Occipital lobe (tissue), 2 donors: ENCODE measurements around the gene IDUA. TPM values are rescaled to one million over a fixed set of nuclear protein-coding genes. Genes with fewer than 3 reads are reported as not detected.

ENCODE experiments used
- DNase-seq: peaks from one replicate; lab custom pipeline; 2025; lab: John Stamatoyannopoulos, UW
- total RNA-seq: library from RNA; depleted of rRNA; stranded (reverse); fragments of >200 nt; gene quantifications from one replicate; pipeline ENCODE4 v1.2.3, GENCODE V29; 2014

IDUA gene
- total RNA-seq, 1 donor from 2014 or later = 6.9 TPM

DNA sequence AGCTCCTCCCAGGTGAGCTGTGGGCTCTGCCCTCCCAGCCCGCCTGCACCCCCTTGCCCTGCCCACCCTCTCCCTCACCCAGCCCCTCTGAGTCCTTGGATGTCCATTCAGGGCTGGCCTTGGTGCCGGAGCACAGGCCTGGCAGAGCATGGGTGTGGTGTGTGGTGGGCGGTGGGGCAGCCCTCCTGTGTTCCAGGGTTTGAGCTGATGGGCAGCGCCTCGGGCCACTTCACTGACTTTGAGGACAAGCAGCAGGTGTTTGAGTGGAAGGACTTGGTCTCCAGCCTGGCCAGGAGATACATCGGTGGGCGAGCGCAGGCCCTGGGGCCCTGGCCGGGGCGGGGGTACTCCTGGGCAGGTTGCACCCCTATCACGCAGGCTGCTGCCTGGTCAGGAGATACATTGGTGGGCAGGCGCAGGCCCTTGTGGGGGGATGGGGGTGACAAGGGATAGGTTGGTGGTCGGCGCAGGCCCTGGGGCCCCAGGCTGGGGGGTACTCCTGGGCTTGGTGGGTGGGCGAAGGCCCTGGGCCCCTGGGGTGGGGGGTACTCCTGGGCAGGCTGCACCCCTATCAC is 13.9 kb downstream of the IDUA start:
- no peak for DNase-seq

DNA sequence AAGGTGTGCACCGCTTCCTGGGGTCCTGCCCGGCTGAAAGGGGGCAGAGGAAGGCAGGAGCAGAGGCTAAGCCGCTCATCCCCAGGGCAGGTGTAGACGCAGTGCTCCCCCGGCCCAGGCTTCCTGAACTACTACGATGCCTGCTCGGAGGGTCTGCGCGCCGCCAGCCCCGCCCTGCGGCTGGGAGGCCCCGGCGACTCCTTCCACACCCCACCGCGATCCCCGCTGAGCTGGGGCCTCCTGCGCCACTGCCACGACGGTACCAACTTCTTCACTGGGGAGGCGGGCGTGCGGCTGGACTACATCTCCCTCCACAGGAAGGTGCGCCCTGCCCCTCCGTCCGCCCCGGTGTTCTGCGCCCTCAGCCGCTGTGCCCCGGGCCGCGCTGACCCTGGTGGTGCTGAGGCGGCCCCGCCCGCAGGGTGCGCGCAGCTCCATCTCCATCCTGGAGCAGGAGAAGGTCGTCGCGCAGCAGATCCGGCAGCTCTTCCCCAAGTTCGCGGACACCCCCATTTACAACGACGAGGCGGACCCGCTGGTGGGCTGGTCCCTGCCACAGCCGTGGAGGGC is 14.8 kb downstream of the IDUA start:
- no peak for DNase-seq

DNA sequence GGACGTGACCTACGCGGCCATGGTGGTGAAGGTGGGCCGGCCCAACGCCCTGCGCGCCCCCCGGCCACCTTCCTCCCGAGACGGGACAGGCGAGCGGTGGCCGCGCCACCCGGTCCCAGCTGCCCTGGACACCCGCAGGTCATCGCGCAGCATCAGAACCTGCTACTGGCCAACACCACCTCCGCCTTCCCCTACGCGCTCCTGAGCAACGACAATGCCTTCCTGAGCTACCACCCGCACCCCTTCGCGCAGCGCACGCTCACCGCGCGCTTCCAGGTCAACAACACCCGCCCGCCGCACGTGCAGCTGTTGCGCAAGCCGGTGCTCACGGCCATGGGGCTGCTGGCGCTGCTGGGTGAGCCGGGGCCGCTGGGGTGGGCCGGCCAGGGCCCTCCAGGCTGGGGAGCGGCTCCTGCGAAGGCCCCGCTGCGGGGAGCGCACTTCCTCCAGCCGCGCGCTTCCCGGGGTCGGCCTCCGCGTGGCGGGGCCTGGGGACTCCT is 15.3 kb downstream of the IDUA start:
- DNase-seq = no peak

DNA sequence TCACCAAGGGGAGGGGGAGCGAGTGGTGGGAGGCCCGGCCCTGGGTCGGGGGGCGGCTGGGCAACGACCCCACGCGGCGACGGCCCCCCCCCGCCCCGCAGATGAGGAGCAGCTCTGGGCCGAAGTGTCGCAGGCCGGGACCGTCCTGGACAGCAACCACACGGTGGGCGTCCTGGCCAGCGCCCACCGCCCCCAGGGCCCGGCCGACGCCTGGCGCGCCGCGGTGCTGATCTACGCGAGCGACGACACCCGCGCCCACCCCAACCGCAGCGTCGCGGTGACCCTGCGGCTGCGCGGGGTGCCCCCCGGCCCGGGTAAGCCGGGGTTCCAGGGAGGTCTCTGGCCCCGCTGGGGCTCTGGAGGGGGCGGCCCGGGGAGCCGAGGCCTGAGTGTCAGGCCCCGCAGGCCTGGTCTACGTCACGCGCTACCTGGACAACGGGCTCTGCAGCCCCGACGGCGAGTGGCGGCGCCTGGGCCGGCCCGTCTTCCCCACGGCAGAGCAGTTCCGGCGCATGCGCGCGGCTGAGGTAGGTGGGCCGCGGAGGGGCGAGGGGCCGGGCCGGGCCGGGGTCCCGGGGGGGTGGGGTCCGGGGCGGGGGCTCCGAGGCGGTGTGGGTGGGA is 15.9 kb downstream of the IDUA start:
- no peak for DNase-seq

DNA sequence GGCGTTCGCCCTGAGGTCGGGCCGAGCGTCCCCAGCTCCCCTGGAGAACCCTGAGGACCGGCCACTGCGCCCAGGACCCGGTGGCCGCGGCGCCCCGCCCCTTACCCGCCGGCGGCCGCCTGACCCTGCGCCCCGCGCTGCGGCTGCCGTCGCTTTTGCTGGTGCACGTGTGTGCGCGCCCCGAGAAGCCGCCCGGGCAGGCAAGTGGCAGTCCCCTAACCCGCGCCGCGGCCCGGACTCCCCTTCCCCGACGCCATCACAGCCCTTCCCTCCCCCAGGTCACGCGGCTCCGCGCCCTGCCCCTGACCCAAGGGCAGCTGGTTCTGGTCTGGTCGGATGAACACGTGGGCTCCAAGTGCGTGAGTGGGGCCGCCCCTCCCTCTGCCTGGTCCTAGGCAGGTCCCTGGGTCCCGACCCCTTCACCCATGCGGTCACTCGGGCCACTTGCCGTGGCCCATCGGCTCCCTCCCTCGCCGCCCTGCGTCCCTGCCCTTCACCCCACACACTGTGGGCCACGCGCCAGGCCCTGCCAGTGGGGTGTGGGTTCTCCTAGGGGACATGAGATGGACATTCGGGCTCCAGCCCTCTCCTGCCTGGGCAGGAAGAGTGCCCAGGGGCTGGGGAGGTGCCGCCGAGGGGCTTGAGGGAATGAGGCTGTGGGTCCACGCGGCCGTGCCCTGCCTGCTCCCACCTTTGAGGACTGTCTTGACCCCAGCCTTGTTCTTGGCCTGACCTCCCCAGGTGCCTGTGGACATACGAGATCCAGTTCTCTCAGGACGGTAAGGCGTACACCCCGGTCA is 16.6 kb downstream of the IDUA start:
- DNase-seq = no peak

DNA sequence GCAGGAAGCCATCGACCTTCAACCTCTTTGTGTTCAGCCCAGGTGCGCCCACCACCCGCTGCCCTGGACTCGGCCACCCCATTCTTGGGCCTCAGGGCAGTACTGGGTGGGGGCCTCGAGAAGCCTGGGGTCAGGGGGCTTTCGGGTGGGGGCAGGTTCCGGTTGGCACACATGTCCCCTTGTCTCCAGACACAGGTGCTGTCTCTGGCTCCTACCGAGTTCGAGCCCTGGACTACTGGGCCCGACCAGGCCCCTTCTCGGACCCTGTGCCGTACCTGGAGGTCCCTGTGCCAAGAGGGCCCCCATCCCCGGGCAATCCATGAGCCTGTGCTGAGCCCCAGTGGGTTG is 17.2 kb downstream of the IDUA start:
- no peak for DNase-seq

DNA sequence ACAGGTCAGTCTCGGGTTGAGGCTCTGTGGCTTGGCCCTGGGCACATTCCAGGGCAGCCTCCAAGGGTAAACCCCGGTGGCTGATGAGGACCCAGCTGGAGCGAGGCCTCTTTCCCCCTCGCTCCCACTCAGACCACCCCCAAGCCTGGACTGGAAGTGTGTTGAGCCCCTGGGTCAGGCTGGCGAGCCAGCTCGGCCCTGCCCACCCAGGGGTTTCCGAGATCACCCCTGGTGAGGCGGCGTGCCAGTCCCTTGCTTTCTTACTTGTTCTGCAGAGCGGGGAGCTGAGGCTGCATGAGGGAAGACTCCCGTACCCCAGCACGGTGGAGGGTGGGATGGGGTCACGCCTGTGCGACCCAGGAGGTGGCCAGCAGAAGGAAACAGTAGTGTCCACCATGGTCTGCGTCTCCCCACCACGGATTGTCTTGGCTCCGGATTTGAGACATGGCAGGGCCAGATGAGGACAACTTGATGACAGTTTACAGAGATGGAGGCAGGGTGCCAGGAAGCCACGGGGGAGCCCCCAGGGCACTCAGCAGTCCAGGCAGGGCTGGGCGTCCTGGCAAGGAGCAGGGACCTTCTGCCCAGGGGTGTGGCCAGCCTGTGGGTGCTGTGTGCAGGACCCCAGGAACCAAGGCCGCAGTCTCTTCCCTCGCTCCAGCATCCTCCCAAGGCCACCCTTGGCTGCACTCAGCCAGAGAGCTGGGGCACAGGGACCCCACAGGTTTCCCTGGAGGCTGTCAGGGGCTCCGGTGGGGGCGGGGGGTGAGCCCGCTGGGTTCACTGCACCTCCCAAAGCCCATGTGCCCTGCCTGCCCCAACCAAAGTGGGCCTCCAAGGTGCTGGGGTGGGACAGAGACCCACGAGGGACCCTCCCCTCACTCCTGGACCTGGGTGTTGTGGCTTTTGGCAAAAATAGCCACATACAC is 18.0 kb downstream of the IDUA start:
- no peak for DNase-seq

DNA sequence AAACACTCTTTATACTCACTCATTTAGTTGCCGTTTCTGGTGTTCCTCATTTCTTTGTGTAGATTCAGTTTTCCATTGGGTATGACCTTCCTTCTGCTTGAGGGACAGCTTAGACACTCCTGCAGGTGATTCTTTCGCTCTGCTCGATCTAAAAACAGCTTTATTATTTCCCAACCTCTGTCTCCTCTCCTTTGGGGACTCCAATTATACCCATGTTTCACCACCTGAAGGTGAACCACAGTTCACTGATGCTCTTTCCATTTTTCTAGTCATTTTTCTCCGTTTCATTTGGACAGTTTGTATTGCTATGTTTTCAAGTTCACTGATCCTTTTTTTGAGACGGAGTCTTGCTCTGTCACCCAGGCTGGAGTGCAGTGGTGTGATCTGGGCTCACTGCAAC is 20.0 kb downstream of the IDUA start:
- DNase-seq = no peak

DNA sequence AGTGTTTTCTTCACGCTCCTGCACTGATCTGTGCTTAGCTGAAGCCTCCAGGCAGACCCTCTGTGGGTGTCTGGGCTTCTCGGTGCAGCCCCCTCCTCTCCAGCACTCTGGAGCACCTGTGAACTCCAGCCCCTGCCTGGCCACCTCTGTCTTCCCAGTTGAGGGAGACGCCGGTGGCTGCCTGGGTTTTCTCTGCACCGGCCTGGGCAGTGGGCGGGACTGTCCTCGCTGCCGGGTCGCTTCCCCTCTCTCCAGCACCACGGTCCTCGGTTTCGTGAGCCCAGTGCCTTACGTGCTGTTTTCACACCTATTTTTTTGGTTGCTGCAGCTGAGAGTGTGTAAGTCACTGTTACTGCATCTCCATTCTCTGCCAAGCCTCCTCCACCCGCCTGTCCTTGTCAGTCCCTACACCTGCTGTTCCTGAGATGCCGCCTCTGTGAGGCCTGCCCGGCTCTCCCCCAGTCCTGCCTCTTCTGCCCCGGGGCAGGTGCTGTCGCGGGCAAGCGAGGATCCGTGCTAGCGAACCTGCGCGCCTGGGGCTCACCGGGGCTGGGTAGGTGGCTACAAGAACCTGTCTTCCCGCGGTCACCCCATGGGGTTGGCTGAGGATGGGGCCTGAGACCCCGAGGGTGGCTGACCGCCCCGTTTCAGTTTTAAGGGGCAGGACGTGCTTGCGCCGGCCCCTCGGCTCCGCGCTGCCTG is 22.1 kb downstream of the IDUA start:
- DNase-seq = no peak

DNA sequence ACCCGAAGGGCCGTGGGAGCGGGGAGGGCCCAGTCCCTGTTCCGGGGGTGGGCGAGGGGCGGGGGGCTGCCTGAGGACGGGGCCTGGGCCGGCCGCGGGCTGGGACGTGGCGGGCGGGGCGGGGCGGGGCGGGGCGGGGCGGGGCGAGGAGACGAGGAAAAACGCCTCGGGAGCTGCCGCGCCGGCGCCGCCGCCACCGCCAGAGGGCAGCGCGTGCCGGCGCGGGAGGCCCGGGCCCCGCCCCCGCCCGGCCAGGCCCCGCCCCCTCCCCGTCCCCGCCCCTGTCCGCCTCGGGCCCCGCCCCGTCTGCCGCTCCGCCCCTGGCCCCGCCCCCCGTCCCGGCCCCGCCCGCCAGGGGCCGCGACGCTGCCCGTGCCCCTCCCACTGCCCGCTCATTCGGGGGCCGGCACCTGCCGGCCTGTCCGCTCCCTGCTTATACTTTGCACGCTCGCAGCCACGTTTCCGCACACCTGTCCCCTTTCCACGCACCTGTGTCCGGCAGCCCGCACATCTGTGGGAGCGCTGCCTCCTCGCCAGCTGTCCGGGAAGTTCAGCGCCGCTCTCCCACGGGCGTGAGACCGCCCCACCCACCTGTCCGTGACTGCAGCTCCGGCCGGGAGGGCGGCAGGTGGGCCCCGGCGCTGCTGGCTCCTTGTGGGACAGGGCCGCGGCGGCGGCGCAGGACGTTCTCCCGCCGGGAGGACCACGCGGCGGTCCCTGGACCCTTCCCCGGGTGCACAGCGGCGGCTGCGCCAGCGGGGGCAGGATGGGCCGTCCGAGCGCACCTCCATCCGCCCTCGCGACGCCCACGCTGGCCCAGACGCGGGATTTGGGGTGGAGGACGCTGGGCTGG is 22.9 kb downstream of the IDUA start:
- peak; percentile 44 for DNase-seq

DNA sequence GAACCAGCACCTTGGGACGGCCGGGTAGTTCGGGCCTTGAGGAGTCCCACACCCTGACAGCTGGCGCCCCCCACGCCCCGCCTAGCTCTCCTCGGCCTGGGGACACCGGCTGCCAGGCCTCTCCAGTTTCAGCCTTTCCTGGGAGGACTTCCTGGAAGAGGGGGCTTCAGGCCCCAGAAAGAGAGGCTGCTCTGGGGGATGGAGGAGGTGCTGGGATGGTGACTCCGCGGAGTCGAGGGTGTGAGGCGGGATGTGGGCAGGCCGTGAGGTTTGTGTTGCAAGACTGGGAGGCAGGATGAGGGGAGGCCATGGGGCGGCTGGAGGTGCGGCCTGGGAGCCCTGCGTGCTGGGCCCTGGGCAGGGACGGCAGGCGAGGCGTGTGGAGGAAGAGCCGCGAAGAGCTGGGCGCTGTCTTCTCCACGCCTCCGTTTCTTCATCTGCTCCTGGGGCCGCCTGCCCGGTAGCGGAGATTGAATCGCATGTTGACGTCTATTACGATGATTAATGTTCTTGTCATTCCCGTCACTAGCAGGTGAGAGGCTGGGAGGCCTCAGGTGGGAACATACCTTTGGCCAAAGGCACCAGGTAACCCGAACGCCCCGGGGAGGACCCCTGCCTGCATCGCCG is 23.7 kb downstream of the IDUA start:
- peak; percentile 20 for DNase-seq

DNA sequence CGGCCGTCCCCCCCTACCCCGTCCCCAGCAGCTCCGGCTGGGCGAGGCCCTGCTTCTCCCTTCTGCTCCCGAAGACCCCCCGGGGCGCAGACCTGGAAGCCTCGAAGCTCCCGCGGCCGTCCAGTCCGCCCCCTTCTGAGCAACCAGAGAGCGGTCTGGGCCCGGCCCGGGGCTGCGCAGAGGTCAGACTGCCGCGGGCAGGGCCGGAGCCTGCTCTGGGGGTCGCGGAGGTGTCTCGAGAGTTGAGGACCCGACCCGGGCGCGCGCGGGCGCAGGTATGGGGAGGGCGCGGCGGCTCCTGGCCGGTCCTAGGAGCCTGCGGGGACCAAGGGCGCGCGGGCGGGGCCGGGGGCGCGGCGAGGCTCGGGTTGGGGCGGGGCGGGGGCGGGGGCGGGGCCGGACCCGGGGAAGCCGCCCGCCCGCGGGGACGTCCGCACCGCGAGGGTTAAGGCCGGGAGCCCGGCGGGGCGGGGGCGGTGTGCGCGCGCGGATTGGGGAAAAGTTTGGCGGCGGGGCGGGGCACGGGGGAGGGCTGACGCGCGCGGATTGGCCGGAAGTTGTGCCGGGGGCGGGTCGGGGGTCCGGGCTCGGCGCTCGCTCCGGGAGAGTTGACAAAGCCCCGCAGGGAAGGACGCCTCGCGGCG is 24.3 kb downstream of the IDUA start, which contains the start of gene FGFRL1:
Gene FGFRL1, plus strand, starts transcription at position 605 of the 644 bp plus-strand sequence. CDS start 860 bp downstream, outside the sequence.
- peak; percentile 19 for DNase-seq

DNA sequence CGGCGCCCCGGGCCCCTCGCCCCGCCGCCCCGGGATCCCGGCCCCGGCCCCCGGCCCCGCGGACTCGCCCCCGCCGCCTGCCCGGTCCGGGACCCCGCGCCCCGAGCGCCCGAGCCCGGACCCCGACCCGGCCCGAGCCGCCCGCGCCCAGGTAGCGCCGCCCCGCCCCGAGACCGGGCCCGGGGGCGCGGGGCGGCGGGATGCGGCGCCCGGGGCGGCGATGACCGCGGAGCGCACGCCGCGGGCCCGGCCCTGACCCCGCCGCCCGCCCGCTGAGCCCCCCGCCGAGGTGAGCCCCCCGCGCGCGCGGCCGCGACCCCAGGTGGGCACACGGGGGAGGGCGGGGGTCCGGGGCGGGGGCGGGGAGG is 24.8 kb downstream of the IDUA start:
- DNase-seq = no peak

DNA sequence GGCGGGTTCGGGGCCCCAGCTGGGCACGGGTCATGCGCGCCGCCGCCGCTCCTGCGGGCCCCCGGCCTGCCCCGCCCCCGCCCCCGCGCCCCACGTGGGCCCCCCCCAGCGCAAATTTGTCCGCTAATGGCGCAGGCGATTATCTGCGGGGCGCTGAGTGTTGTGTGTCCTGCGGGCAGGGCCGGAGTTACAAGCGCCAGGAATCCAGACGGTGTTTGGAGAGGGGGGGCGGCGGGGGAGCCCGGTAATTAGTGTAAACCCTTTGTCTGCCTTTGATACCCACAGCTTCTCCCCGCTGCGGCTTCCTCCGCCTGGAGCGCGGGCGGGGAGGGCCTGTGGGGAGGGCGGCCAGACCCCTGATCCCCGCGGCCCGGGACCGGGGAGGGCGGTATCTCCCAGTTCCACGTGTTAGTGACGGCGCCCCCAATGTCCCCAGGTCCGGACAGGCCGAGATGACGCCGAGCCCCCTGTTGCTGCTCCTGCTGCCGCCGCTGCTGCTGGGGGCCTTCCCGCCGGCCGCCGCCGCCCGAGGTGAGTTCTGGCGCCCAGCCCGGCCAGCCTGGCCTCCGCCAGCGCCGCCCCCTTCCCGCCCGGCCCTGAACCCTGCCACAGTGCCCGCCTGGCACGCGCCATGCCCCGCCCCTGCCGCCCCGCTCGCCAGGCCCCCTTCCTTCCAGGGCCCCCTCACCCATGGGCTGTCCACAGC is 25.3 kb downstream of the IDUA start:
- DNase-seq = no peak

DNA sequence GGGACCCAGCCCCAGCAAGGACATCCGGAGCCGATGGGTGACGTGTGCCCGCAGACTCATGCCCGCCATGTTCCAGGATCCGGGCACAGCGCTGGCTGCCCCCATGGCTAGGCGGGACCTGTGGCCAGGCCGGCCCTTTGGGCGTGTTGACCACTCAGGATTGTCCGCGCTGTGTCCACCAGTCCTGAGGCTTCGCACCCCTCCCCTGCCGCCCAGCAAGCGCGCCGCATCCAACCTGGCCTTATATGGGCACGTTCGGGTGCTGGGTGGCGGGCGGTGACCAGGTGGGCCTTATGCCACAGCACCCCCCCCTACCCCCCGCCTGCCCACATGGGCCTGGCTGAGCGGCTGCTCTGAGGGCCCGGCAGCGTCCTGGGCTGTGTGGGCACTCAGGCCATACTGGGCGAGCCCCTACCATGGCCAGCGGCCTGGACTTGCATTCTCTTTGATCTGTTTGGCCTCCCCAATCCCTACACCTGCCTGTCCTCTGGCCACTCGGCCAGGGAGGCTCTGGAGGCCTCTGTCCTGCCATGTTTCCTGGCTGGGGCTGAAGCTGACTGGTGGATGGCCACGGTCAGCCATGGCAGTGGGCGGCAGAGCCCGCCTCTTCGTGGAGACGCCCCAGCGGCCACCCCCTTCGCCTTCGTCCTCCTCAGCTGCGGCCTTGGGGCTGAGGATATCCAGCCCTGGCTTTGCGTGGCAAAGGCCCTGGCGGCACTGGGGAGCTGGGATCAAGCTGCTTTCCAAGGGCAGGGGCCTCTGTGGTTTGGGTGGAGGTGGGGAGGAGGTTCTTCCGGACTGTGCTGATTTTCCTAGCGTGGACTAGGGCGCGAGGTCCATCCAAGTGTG is 26.6 kb downstream of the IDUA start:
- no peak for DNase-seq

DNA sequence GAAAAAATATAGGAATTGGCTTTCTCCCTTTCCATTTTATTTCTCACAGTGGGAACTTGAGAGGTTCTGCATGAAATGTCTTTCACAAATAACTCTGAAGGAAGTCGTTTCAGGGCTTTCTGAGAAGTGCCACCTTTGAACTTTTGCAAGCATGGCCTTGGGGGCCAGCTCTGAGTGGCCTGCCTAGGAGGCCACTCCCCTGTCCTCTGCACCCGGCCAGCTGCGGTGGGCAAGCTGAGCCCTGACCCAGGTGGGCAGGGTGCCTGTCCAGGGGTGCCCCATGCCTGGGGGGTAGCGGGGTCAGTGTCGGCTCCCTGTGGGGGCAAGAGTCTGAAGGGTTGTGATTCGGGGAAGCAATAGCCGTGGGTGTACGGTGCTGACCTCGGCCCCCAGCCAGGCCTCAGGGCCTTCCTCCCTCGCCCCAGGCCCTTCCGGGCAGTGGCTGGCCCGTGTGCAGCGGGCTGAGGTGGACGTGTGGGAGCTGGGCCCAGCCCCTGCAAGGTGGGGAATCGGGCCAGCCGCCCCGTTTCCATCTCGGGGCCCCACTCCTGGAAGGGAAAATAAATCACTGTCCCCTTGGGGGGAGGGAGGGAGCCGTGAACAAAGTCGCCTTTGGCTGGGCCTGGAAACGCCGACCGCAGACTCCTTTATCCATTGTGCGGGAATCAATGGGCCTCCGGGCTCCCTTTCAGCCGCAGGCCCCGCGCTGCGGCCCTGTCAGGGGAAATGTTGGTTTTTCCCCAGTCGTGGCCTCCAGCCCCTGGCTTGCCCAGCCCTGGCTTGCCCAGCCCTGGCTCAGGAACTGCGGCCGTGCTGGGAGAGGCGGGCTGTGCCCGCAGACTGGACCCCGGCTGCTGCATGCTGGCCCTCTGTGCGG is 27.7 kb downstream of the IDUA start:
- peak; percentile 61 for DNase-seq
